NCI-H446 treated with DMSO at 0.1 percent for 48 hours (cell line): ENCODE data around the gene GPRASP1.
"Not testable (repeated sequence)": the region's sequence is repeated elsewhere in the genome, so short reads cannot be mapped to it uniquely, and the experiment has no call there.

ENCODE experiments used
- DNase-seq: peaks from one replicate; lab custom pipeline; 2025; lab: John Stamatoyannopoulos, UW

GPRASP1 gene

GRCh38 chrX:102651242-102652011, at the start of gene GPRASP1:
TSS of gene GPRASP1 (plus strand) at chrX:102651483. CDS start at chrX:102653914, 2,431 bp downstream.
- DNase-seq = no peak

- DNase-seq = no peak
Observed at GRCh38 chrX:102604327-102604726, 47.0 kb upstream of the GPRASP1 start.

- no peak for DNase-seq
Observed at GRCh38 chrX:102606115-102606514, 45.2 kb upstream of the GPRASP1 start.

- no peak for DNase-seq
Observed at GRCh38 chrX:102610905-102611304, 40.4 kb upstream of the GPRASP1 start.

- no peak for DNase-seq
Observed at GRCh38 chrX:102624105-102624504, 27.2 kb upstream of the GPRASP1 start.

GRCh38 chrX:102627640-102628039, 23.6 kb upstream of the GPRASP1 start:
- no peak for DNase-seq

GRCh38 chrX:102637561-102637960, 13.7 kb upstream of the GPRASP1 start:
- DNase-seq = no peak

- no peak for DNase-seq
Observed at GRCh38 chrX:102650903-102651241, 411 bp upstream of the GPRASP1 start.

- no peak for DNase-seq
Observed at GRCh38 chrX:102652031-102652688, 877 bp downstream of the GPRASP1 start.

GRCh38 chrX:102654696-102655095, 3.4 kb downstream of the GPRASP1 start:
- peak; percentile 10 for DNase-seq

GRCh38 chrX:102658556-102658955, 7.3 kb downstream of the GPRASP1 start:
- no peak for DNase-seq

- DNase-seq = peak; percentile 47
Observed at GRCh38 chrX:102659790-102660757, 8.8 kb downstream of the GPRASP1 start.

- DNase-seq = not testable (repeated sequence)
Observed at GRCh38 chrX:102663820-102664219, 12.5 kb downstream of the GPRASP1 start.

- DNase-seq = not testable (repeated sequence)
Observed at GRCh38 chrX:102667034-102667433, 15.8 kb downstream of the GPRASP1 start.

- no peak for DNase-seq
Observed at GRCh38 chrX:102669526-102669925, 18.2 kb downstream of the GPRASP1 start.

GRCh38 chrX:102672856-102673255, 21.6 kb downstream of the GPRASP1 start:
- DNase-seq = no peak

GRCh38 chrX:102677479-102677878, 26.2 kb downstream of the GPRASP1 start:
- not testable (repeated sequence) for DNase-seq

GRCh38 chrX:102684772-102685520, 33.7 kb downstream of the GPRASP1 start:
- no peak for DNase-seq

GRCh38 chrX:102694749-102695148, 43.5 kb downstream of the GPRASP1 start:
- DNase-seq = no peak

GRCh38 chrX:102696306-102696705, 45.0 kb downstream of the GPRASP1 start:
- no peak for DNase-seq

- DNase-seq = peak; percentile 67
Observed at GRCh38 chrX:102697494-102697893, 46.2 kb downstream of the GPRASP1 start.
